Neural cell (in vitro differentiated cells): Measurements from ENCODE around the gene SARNP. TPM values are rescaled to one million over a fixed set of nuclear protein-coding genes. Genes with fewer than 3 reads are reported as not detected.
A peak's percentile ranks its signal among the peaks of the same experiment; 100 is the strongest.

Experiments
- H2AFZ ChIP-seq: fragments of 200-600, 300-800 bp; sonication (generic), shearing (Covaris generic); 2 replicates; pipeline ENCODE4 v1.6.0; 2014; ENCODE audit warnings: low read depth, mild to moderate bottlenecking, antibody characterized with exemption, low read length, moderate library complexity
- H3F3A ChIP-seq: fragments of 200-600 bp; shearing (Covaris generic); 2 replicates; pipeline ENCODE4 v1.6.1; 2016; ENCODE audit warnings: mild to moderate bottlenecking, moderate library complexity, mixed read lengths, antibody characterized with exemption, low read length; ENCODE audit not compliant: insufficient read depth, poor library complexity, severe bottlenecking
- H3K27ac ChIP-seq: fragments of 200-600, 300-800 bp; sonication (generic), shearing (Covaris generic); 2 replicates; pipeline ENCODE4 v1.5.1; 2014; ENCODE audit warnings: mild to moderate bottlenecking, low read length, moderate library complexity
- H3K27me3 ChIP-seq: fragments of 300-800, 200-600 bp; sonication (generic), shearing (Covaris generic); 2 replicates; pipeline ENCODE4 v1.6.0; 2014; ENCODE audit warnings: mild to moderate bottlenecking, low read depth, low read length, moderate library complexity; ENCODE audit not compliant: insufficient read depth
- H3K36me3 ChIP-seq: fragments of 300-800, 200-600 bp; sonication (generic), shearing (Covaris generic); 2 replicates; pipeline ENCODE4 v1.5.1; 2014; ENCODE audit warnings: mild to moderate bottlenecking, antibody characterized with exemption, low read length, moderate library complexity; ENCODE audit not compliant: insufficient read depth
- H3K4me2 ChIP-seq: fragments of 300-800, 200-600 bp; sonication (generic), shearing (Covaris generic); 2 replicates; pipeline ENCODE4 v1.6.0; 2014; ENCODE audit warnings: mild to moderate bottlenecking, low read length
- H3K4me3 ChIP-seq: fragments of 300-800, 200-600 bp; sonication (generic), shearing (Covaris generic); 2 replicates; pipeline ENCODE4 v1.5.1; 2014; ENCODE audit warnings: mild to moderate bottlenecking, low read length, moderate library complexity
- H3K79me2 ChIP-seq: fragments of 200-600 bp; shearing (Covaris generic); replicated peaks from 2 replicates; pipeline ENCODE4 v1.6.0; 2014; ENCODE audit warnings: mild to moderate bottlenecking, low read length, moderate library complexity; ENCODE audit not compliant: insufficient read depth
- H3K9ac ChIP-seq: fragments of 300-800, 200-600 bp; sonication (generic), shearing (Covaris generic); 2 replicates; pipeline ENCODE4 v1.6.1; 2016; ENCODE audit warnings: mild to moderate bottlenecking, low read length, mixed read lengths
- H3K9me2 ChIP-seq: fragments of 200-600 bp; shearing (Covaris generic); 2 replicates; pipeline ENCODE4 v1.6.1; 2016; ENCODE audit warnings: mild to moderate bottlenecking, low read length, mixed read lengths; ENCODE audit not compliant: insufficient read depth
- H3K9me3 ChIP-seq: fragments of 200-600, 300-800 bp; sonication (generic), shearing (Covaris generic); 2 replicates; pipeline ENCODE4 v1.6.1; 2016; ENCODE audit warnings: mild to moderate bottlenecking, mixed run types, low read length, moderate library complexity, mixed read lengths
- H4K20me1 ChIP-seq: fragments of 200-600 bp; shearing (Covaris generic); 2 replicates; pipeline ENCODE4 v1.6.1; 2016; ENCODE audit warnings: mild to moderate bottlenecking, mixed run types; ENCODE audit not compliant: insufficient read depth
- EP300 ChIP-seq: fragments of 450-650 bp; conservative IDR thresholded peaks from 2 replicates; pipeline ENCODE4 v1.6.1; 2014; ENCODE audit warnings: antibody characterized with exemption, mild to moderate bottlenecking, moderate library complexity; ENCODE audit not compliant: poor library complexity, severe bottlenecking
- EZH2 ChIP-seq: fragments of 200-600, 300-800 bp; shearing (Covaris generic), sonication (generic); IDR thresholded peaks from 2 replicates; pipeline ENCODE4 v1.6.1; 2014; ENCODE audit warnings: antibody characterized with exemption, low read length, borderline replicate concordance, mild to moderate bottlenecking; ENCODE audit not compliant: insufficient read depth, poor library complexity, severe bottlenecking
- MXI1 ChIP-seq: fragments of 450-650 bp; conservative IDR thresholded peaks from 2 replicates; pipeline ENCODE4 v1.6.1; 2014; ENCODE audit warnings: antibody characterized with exemption, mild to moderate bottlenecking; ENCODE audit not compliant: poor library complexity, severe bottlenecking
- POLR2AphosphoS5 ChIP-seq: IDR thresholded peaks from 2 replicates; pipeline ENCODE4 v1.6.1; 2012
- RAD21 ChIP-seq: fragments of 450-650 bp; conservative IDR thresholded peaks from 2 replicates; pipeline ENCODE4 v1.6.1; 2014; ENCODE audit warnings: antibody characterized with exemption, mild to moderate bottlenecking, moderate library complexity
- SMC3 ChIP-seq: fragments of 450-650 bp; conservative IDR thresholded peaks from 2 replicates; pipeline ENCODE4 v1.6.1; 2014; ENCODE audit warnings: antibody characterized with exemption, mild to moderate bottlenecking, moderate library complexity; ENCODE audit not compliant: poor library complexity
- TAF1 ChIP-seq: IDR thresholded peaks from 2 replicates; pipeline ENCODE4 v1.6.1; 2012; ENCODE audit warnings: low read depth
- polyA plus RNA-seq: library from polyadenylated mRNA; depleted of rRNA; stranded (reverse); fragments of >200 nt; gene quantifications from 2 replicates; pipeline ENCODE4 v1.2.3, GENCODE V29; 2014
- TF ChIP-seq, protein P1 (sequence below): fragments of 450-650 bp; IDR thresholded peaks from 2 replicates; pipeline ENCODE4 v1.5.1; 2014; ENCODE audit warnings: antibody characterized with exemption, mild to moderate bottlenecking, moderate library complexity; ENCODE audit not compliant: poor library complexity, severe bottlenecking
- TF ChIP-seq, protein P2 (sequence below): IDR thresholded peaks from 2 replicates; pipeline ENCODE4 v1.6.1; 2012; ENCODE audit warnings: borderline replicate concordance

The SARNP gene
- polyA plus RNA-seq, 1 donor from 2014 or later = 332 TPM

DNA sequence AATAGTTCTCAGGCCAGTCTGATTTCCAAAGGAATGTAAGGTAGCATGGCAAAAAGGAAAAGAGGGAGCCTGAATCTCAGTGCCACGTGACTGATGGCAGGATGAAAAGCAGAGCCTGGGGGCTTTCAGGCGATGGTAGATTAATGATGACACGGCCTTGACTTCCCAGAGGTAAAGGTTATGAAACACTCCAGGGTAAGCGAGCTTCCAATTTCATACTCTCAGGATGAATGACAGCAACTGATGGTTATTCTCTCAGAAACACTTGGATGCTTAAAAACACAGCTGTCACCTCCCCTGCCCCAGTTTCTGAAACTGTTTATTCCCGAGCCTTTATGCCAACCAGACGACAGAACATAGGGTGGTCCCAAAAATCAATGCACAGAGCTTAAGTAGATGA is 45.8 kb downstream of the SARNP start:
- Histone ChIP-seq H3F3A (no peaks in the 10 kb centered on the region), H3K4me2 (peak overlapping the region; percentile 0), H3K4me3 (peak overlapping the region; percentile 28), H3K9ac (peak overlapping the region; percentile 26), H3K27me3 (no peaks in the 10 kb centered on the region), H3K79me2 (no peaks in the 10 kb centered on the region), H3K9me2 (no peaks in the 10 kb centered on the region), H3K36me3 (peaks cover 4% of the 10 kb centered on the region), H4K20me1 (no peaks in the 10 kb centered on the region), H3K9me3 (no peaks in the 10 kb centered on the region), H2AFZ (no peak overlapping the region), H3K27ac (peak overlapping the region; percentile 64)
- TF ChIP-seq TAF1 (no peak), POLR2AphosphoS5 (no peak), MXI1 (peak; percentile 10)
- TF ChIP-seq, protein P1, sequence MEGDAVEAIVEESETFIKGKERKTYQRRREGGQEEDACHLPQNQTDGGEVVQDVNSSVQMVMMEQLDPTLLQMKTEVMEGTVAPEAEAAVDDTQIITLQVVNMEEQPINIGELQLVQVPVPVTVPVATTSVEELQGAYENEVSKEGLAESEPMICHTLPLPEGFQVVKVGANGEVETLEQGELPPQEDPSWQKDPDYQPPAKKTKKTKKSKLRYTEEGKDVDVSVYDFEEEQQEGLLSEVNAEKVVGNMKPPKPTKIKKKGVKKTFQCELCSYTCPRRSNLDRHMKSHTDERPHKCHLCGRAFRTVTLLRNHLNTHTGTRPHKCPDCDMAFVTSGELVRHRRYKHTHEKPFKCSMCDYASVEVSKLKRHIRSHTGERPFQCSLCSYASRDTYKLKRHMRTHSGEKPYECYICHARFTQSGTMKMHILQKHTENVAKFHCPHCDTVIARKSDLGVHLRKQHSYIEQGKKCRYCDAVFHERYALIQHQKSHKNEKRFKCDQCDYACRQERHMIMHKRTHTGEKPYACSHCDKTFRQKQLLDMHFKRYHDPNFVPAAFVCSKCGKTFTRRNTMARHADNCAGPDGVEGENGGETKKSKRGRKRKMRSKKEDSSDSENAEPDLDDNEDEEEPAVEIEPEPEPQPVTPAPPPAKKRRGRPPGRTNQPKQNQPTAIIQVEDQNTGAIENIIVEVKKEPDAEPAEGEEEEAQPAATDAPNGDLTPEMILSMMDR = no peak

DNA sequence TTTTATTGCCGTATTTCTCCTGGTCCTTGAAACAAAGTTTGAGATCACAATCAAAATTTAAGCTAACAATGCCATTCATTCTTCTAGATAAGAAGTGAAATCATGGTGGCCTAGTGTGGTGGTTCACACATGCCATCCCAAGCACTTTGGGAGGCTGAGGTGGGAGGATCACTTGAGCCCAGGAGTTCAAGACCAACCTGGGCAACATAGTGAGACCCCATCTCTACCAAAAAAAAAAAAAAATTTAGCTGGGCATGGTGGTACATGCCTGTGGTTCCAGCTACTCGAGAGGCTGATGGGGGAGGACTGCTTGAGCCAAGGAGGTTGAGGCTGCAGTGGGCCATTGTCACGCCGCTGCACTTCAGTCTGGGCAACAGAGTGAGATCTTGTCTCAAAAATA is 50.4 kb downstream of the SARNP start:
- Histone ChIP-seq H3K27me3 (no peaks in the 10 kb centered on the region), H3K4me3 (no peak overlapping the region), H2AFZ (no peak overlapping the region), H3K9me3 (no peaks in the 10 kb centered on the region), H3K9me2 (no peaks in the 10 kb centered on the region), H3K4me2 (no peak overlapping the region), H3K79me2 (no peaks in the 10 kb centered on the region), H3F3A (no peaks in the 10 kb centered on the region), H3K27ac (no peak overlapping the region), H3K9ac (no peak overlapping the region), H3K36me3 (peaks cover 4% of the 10 kb centered on the region), H4K20me1 (no peaks in the 10 kb centered on the region)
- TF ChIP-seq EZH2 (no peak), TAF1 (no peak), EP300 (no peak), MXI1 (no peak), POLR2AphosphoS5 (no peak), SMC3 (no peak), RAD21 (no peak)
- TF ChIP-seq, protein P2, sequence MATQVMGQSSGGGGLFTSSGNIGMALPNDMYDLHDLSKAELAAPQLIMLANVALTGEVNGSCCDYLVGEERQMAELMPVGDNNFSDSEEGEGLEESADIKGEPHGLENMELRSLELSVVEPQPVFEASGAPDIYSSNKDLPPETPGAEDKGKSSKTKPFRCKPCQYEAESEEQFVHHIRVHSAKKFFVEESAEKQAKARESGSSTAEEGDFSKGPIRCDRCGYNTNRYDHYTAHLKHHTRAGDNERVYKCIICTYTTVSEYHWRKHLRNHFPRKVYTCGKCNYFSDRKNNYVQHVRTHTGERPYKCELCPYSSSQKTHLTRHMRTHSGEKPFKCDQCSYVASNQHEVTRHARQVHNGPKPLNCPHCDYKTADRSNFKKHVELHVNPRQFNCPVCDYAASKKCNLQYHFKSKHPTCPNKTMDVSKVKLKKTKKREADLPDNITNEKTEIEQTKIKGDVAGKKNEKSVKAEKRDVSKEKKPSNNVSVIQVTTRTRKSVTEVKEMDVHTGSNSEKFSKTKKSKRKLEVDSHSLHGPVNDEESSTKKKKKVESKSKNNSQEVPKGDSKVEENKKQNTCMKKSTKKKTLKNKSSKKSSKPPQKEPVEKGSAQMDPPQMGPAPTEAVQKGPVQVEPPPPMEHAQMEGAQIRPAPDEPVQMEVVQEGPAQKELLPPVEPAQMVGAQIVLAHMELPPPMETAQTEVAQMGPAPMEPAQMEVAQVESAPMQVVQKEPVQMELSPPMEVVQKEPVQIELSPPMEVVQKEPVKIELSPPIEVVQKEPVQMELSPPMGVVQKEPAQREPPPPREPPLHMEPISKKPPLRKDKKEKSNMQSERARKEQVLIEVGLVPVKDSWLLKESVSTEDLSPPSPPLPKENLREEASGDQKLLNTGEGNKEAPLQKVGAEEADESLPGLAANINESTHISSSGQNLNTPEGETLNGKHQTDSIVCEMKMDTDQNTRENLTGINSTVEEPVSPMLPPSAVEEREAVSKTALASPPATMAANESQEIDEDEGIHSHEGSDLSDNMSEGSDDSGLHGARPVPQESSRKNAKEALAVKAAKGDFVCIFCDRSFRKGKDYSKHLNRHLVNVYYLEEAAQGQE = no peak
- TF ChIP-seq, protein P1 = no peak
